Trophoblast cell (in vitro differentiated cells and primary cell): Measurements from ENCODE around the gene DOLK.
A peak's percentile ranks its signal among the peaks of the same experiment; 100 is the strongest.

Experiments
- DNase-seq, 2 donors: peaks; one replicate each; pipeline ENCODE4 v3.0.0-alpha.2; 2016
- H2AFZ ChIP-seq: 2 replicates; pipeline ENCODE4 v1.6.1; 2013; ENCODE audit warnings: low read length, moderate library complexity, mild to moderate bottlenecking; ENCODE audit not compliant: insufficient read depth, poor library complexity
- H2AK5ac ChIP-seq: 2 replicates; pipeline ENCODE4 v1.6.1; 2013; ENCODE audit warnings: mild to moderate bottlenecking, low read length
- H2BK120ac ChIP-seq: 2 replicates; pipeline ENCODE4 v1.6.1; 2013; ENCODE audit warnings: low read length, mild to moderate bottlenecking, moderate library complexity; ENCODE audit not compliant: insufficient read depth, poor library complexity
- H2BK12ac ChIP-seq: 2 replicates; pipeline ENCODE4 v1.6.1; 2013; ENCODE audit warnings: mild to moderate bottlenecking, low read length, moderate library complexity
- H2BK5ac ChIP-seq: 2 replicates; pipeline ENCODE4 v1.6.1; 2013; ENCODE audit warnings: low read length, low read depth, moderate library complexity, mild to moderate bottlenecking; ENCODE audit not compliant: poor library complexity
- H3K14ac ChIP-seq: 2 replicates; pipeline ENCODE4 v1.6.1; 2013; ENCODE audit warnings: mild to moderate bottlenecking, low read length
- H3K18ac ChIP-seq: 2 replicates; pipeline ENCODE4 v1.6.1; 2013; ENCODE audit warnings: mild to moderate bottlenecking, low read length
- H3K23ac ChIP-seq: 2 replicates; pipeline ENCODE4 v1.6.1; 2013; ENCODE audit warnings: low read length
- H3K27ac ChIP-seq: 2 replicates; pipeline ENCODE4 v1.5.1; 2013; ENCODE audit warnings: low read depth, mild to moderate bottlenecking, inconsistent platforms, low read length, moderate library complexity
- H3K27me3 ChIP-seq: 2 replicates; pipeline ENCODE4 v1.6.1; 2013; ENCODE audit warnings: inconsistent platforms, mild to moderate bottlenecking, low read length, moderate library complexity; ENCODE audit not compliant: insufficient read depth
- H3K36me3 ChIP-seq, 2 experiments: 1 replicate in 1 of 2; 2 replicates in 1 of 2; pipeline ENCODE4 v1.6.1; 2013; ENCODE audit warnings: low read length in 2 of 2, mild to moderate bottlenecking in 2 of 2, moderate library complexity in 1 of 2; ENCODE audit not compliant: insufficient read depth in 2 of 2, control insufficient read depth in 1 of 2
- H3K4ac ChIP-seq: 2 replicates; pipeline ENCODE4 v1.6.1; 2013; ENCODE audit warnings: low read depth, mild to moderate bottlenecking, low read length, moderate library complexity
- H3K4me1 ChIP-seq, 2 experiments: 1 replicate in 1 of 2; 2 replicates in 1 of 2; pipeline ENCODE4 v1.6.1; 2013; ENCODE audit warnings: low read length in 2 of 2, mild to moderate bottlenecking in 2 of 2, moderate library complexity in 1 of 2; ENCODE audit not compliant: insufficient read depth in 2 of 2, control insufficient read depth in 1 of 2
- H3K4me2 ChIP-seq: 2 replicates; pipeline ENCODE4 v1.6.1; 2013; ENCODE audit warnings: inconsistent platforms, mild to moderate bottlenecking, low read length, moderate library complexity
- H3K4me3 ChIP-seq: 2 replicates; pipeline ENCODE4 v1.5.1; 2013; ENCODE audit warnings: mild to moderate bottlenecking, low read depth, low read length, inconsistent platforms
- H3K79me1 ChIP-seq: one replicate; pipeline ENCODE4 v1.6.1; 2013; ENCODE audit warnings: low read length
- H3K79me2 ChIP-seq: 2 replicates; pipeline ENCODE4 v1.6.1; 2013; ENCODE audit warnings: low read length, mild to moderate bottlenecking; ENCODE audit not compliant: control insufficient read depth, insufficient read depth, poor library complexity
- H3K9ac ChIP-seq: 2 replicates; pipeline ENCODE4 v1.6.1; 2013; ENCODE audit warnings: mild to moderate bottlenecking, low read length
- H3K9me3 ChIP-seq: 2 replicates; pipeline ENCODE4 v1.6.1; 2013; ENCODE audit warnings: low read depth, mild to moderate bottlenecking, control low read depth, inconsistent platforms, low read length; ENCODE audit not compliant: insufficient read depth
- H4K12ac ChIP-seq: 2 replicates; pipeline ENCODE4 v1.6.1; 2013; ENCODE audit warnings: low read depth, mild to moderate bottlenecking, low read length, moderate library complexity
- H4K8ac ChIP-seq: 2 replicates; pipeline ENCODE4 v1.6.1; 2013; ENCODE audit warnings: low read depth, mild to moderate bottlenecking, low read length, moderate library complexity
- H4K91ac ChIP-seq: one replicate; pipeline ENCODE4 v1.6.1; 2013; ENCODE audit warnings: low read depth, mild to moderate bottlenecking, low read length, moderate library complexity
- WGBS: extraction: QIAGEN DNeasy Blood & Tissue Kit; methylation state at CpG from one replicate; pipeline ENCODE4 v1.1.7; 2013; ENCODE audit warnings: missing lambda C conversion rate; ENCODE audit not compliant: insufficient read length, insufficient coverage; ENCODE audit errors: extremely low coverage; 5-methylcytosine and 5-hydroxymethylcytosine counted together

Gene DOLK

DNA sequence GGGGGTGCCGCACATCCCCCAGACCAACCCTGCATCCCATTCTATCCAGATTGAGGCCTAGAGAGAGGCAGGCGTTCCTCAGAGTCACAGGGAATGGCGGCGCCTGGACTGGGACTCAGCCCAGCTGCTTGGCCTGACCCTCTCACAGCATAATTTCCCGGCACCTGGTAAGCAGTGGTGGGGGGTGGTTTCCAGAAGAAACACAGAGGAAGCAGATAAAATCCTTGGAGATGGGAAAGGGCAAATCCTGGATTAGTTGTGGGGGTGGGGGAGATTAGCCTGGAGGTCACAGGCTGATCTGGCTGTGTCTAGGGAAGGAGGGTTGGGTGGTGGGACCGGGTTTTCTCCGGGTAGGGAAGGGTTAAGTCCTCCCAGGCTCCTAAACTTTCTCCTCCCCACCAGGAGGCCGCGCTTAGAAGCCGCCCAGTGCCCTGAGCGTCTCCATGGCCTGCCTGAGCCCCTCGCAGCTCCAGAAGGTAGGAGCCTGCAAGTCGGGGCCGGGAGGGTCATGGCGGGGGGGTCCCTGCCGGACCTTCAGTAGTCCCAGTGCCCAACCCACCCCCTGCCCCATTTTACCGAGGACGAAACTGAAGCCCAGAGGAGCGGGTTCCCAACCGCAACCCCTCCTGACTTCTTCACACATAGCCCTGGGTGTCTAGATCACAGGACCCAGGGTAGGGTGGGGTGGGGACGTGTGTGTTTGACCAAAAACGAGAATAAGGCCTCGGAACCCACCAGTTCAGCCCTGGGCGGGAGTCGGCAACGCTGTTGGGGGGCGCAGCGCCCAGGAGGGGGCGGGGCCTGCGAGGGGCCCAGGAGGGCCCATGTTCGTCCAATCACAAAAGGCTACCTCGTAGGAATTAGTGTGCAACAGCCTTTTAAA is 25.3 kb downstream of the DOLK start:
- H3K79me2 ChIP-seq, result no peaks in the 10 kb centered on the region
- H3K18ac ChIP-seq, result peak overlapping the region; percentile 47
- peak overlapping the region; percentile 62 for H2BK5ac ChIP-seq
- H2BK120ac ChIP-seq, result peak overlapping the region; percentile 77
- H3K4me2 ChIP-seq, result peak overlapping the region; percentile 90
- no peaks in the 10 kb centered on the region for H3K9me3 ChIP-seq
- H4K8ac ChIP-seq, result peak overlapping the region; percentile 88
- peak overlapping the region; percentile 76 for H3K4me3 ChIP-seq
- WGBS, result no CpG with 5 or more reads among the region's 32 CpGs
- peak; percentile 56 to 61 for DNase-seq
- no peak overlapping the region for H3K23ac ChIP-seq
- peaks cover 14 to 20% of the 10 kb centered on the region in 2 experiments for H3K36me3 ChIP-seq
- H4K12ac ChIP-seq, result peak overlapping the region; percentile 45
- H3K79me1 ChIP-seq, result peaks cover 9% of the 10 kb centered on the region
- H3K14ac ChIP-seq, result peak overlapping the region; percentile 17
- peak overlapping the region; percentile 40 for H3K4ac ChIP-seq
- H2AK5ac ChIP-seq, result no peak overlapping the region
- H3K9ac ChIP-seq, result peak overlapping the region; percentile 71
- H2BK12ac ChIP-seq, result peak overlapping the region; percentile 27
- H3K27me3 ChIP-seq, result no peaks in the 10 kb centered on the region
- peaks cover 5 to 6% of the 10 kb centered on the region in 2 experiments for H3K4me1 ChIP-seq
- peak overlapping the region; percentile 58 for H2AFZ ChIP-seq
- peak overlapping the region; percentile 63 for H3K27ac ChIP-seq
- H4K91ac ChIP-seq, result peak overlapping the region; percentile 77

DNA sequence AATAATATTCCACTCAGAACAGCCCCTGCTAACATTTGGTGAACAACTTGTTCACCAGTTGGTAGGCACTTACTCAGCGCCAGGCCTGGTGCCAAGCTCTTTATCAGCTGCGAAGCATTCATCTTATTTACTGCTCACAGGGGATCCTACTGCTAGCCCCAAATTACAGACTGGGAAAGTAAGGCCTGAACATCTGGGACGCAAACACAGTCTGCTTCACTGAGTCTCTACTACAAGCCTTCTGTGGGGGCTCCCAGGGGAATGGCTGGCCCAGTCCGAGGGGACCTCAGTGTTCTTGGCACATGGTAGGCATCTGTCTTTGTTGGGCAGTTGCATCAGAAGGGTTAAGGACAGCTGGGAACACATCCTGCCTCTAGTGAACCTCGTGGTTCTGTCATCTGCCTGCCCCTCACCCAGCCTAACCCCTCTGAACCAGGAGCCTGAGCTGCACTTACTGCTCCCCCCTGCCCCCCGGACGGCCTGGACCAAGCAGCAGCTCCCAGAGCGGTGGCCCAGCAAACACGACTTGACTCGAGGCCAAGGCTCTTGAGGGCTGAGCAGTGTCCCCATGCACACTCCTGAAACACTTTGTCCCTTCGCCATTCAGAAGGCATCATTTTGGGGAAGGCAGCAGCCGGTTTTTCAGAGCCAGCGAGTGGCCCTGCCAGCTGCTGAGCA is 26.9 kb downstream of the DOLK start, which contains the start of gene PHYHD1:
TSS of gene PHYHD1 (plus strand) at position 602 of the 678 bp plus-strand sequence. CDS start 1,342 bp downstream, outside the sequence.
- Histone ChIP-seq H3K36me3 (peaks cover 28 to 35% of the 10 kb centered on the region in 2 experiments), H3K27me3 (no peaks in the 10 kb centered on the region), H3K18ac (no peak within 1 kb of the TSS), H3K79me1 (peaks cover 9% of the 10 kb centered on the region), H3K14ac (no peak within 1 kb of the TSS), H2BK12ac (peak within 1 kb of the TSS; percentile 14), H3K9ac (no peak within 1 kb of the TSS), H3K4me1 (peaks cover 5 to 12% of the 10 kb centered on the region in 2 experiments), H3K27ac (peak within 1 kb of the TSS; percentile 40), H3K23ac (no peak within 1 kb of the TSS), H2BK5ac (peak within 1 kb of the TSS; percentile 29), H4K8ac (peak within 1 kb of the TSS; percentile 59), H4K91ac (peak within 1 kb of the TSS; percentile 77), H3K4me3 (no peak within 1 kb of the TSS), H2AFZ (peak within 1 kb of the TSS; percentile 54), H3K79me2 (no peaks in the 10 kb centered on the region), H3K4me2 (peak within 1 kb of the TSS; percentile 90), H3K4ac (peak within 1 kb of the TSS; percentile 15), H4K12ac (peak within 1 kb of the TSS; percentile 19), H2AK5ac (peak within 1 kb of the TSS; percentile 2), H3K9me3 (peaks cover 2% of the 10 kb centered on the region), H2BK120ac (no peak within 1 kb of the TSS)
- WGBS, result no CpG with 5 or more reads among the region's 13 CpGs
- DNase-seq, result no peak

DNA sequence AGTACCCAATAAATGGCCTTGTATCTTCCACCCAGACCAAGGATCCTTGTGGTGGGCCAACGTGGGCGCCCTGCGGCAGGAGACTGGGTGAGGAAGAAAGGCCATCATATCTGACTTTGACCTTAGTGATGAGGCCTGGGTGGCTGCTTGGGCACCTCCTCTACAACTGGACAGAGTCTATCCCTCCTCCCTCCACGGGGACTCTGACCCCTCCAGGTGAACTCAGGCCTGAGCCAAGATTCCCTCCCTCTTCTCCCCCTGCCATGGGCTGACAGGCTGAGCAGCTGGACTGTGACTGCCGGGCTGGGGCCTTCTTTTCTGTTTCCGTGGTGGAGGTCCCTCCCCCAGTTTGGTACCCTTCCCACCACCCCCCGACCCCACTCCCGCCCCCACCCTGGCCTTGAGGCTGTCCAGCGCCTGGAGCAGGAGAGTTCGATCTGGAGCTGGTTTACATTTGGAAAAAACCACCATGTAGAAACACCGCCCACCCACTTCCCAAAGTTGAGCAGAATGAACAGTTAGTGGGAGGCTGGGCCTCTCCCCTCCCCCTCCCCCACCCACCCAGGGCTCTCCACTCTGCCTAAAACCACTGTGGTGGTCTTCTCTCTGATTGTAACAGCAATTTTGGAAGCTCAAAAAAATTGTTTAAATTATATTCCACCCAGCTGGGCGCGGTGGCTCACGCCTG is 27.9 kb downstream of the DOLK start:
- WGBS, result no CpG with 5 or more reads among the region's 14 CpGs

DNA sequence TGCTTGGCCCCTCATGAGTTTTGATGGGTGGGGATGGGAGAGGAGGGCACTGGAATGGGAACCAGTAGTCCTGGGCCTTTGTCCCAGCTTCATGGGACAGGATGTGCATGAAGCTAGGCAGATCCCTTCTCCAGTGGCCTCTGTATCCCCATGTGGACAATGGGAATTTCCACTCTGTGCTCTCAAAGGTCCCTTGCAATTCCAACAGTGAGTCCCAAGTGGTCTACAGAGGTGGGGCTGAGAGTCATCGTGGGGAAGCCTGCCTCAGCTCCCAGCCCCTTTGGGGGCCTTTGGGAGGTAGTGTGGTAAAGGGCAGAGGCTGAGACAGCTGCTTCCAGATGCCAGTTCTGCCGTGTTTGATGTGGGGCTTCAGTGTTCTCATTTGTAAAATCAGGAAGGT is 28.5 kb downstream of the DOLK start:
- Histone ChIP-seq H2BK5ac (no peak overlapping the region), H3K79me1 (peaks cover 9% of the 10 kb centered on the region), H4K91ac (no peak overlapping the region), H3K4me2 (no peak overlapping the region), H3K4ac (no peak overlapping the region), H2BK120ac (no peak overlapping the region), H3K4me3 (no peak overlapping the region), H4K8ac (no peak overlapping the region), H3K14ac (no peak overlapping the region), H3K4me1 (peaks cover 5 to 12% of the 10 kb centered on the region in 2 experiments), H4K12ac (no peak overlapping the region), H3K9me3 (peaks cover 2% of the 10 kb centered on the region), H2AFZ (no peak overlapping the region), H3K9ac (no peak overlapping the region), H3K18ac (no peak overlapping the region), H2BK12ac (no peak overlapping the region), H3K23ac (no peak overlapping the region), H3K27ac (no peak overlapping the region), H3K36me3 (peaks cover 36 to 44% of the 10 kb centered on the region in 2 experiments), H2AK5ac (no peak overlapping the region), H3K27me3 (no peaks in the 10 kb centered on the region), H3K79me2 (no peaks in the 10 kb centered on the region)
- no peak for DNase-seq
- no CpG with 5 or more reads among the region's 2 CpGs for WGBS

More for the DNA sequence above, 27.9 kb downstream of the DOLK start:
- no peak overlapping the region for H3K18ac ChIP-seq
- H2AK5ac ChIP-seq, result no peak overlapping the region
- no peak overlapping the region for H3K4me3 ChIP-seq
- DNase-seq, result no peak
- no peak overlapping the region for H2BK12ac ChIP-seq
- H3K36me3 ChIP-seq, result peaks cover 32 to 39% of the 10 kb centered on the region in 2 experiments
- peaks cover 5 to 12% of the 10 kb centered on the region in 2 experiments for H3K4me1 ChIP-seq
- H3K27ac ChIP-seq, result no peak overlapping the region
- no peak overlapping the region for H3K4ac ChIP-seq
- H4K12ac ChIP-seq, result no peak overlapping the region
- H3K79me2 ChIP-seq, result no peaks in the 10 kb centered on the region
- no peak overlapping the region for H4K8ac ChIP-seq
- no peak overlapping the region for H3K9ac ChIP-seq
- H2AFZ ChIP-seq, result no peak overlapping the region
- H4K91ac ChIP-seq, result no peak overlapping the region
- peaks cover 9% of the 10 kb centered on the region for H3K79me1 ChIP-seq
- no peak overlapping the region for H3K4me2 ChIP-seq
- H2BK5ac ChIP-seq, result no peak overlapping the region
- H2BK120ac ChIP-seq, result no peak overlapping the region
- no peak overlapping the region for H3K23ac ChIP-seq
- H3K9me3 ChIP-seq, result peaks cover 2% of the 10 kb centered on the region
- H3K27me3 ChIP-seq, result no peaks in the 10 kb centered on the region
- no peak overlapping the region for H3K14ac ChIP-seq
